Stimulated activated naive CD8-positive, alpha-beta T cell treated with anti-CD3 and anti-CD28 coated beads, Interleukin-15, amount 100 ng/mL, for 72 hours (primary cell): ENCODE measurements around the gene EPG5.
"Not testable (repeated sequence)": the region's sequence is repeated elsewhere in the genome, so short reads cannot be mapped to it uniquely, and the experiment has no call there.

Experiments used
- ATAC-seq: fragments of 150-1000 bp; cut with Tn5 transposase; 2 replicates; pipeline ENCODE4 v1.10.0; 2021; ENCODE audit warnings: mild to moderate bottlenecking, moderate library complexity
- DNase-seq, 2 donors: peaks; one replicate each; pipeline ENCODE4 v3.0.0; 2021 to 2022
- H3K27ac Mint-ChIP-seq, 2 donors: one replicate each; pipeline ENCODE4 v1.8.0; 2022; ENCODE audit warnings: mild to moderate bottlenecking in 2 of 2, mixed read lengths in 2 of 2, moderate library complexity in 2 of 2
- H3K27me3 Mint-ChIP-seq: one replicate; pipeline ENCODE4 v1.8.0; 2022; ENCODE audit warnings: mixed read lengths
- H3K4me1 Mint-ChIP-seq: one replicate; pipeline ENCODE4 v1.8.0; 2022; ENCODE audit warnings: mild to moderate bottlenecking, mixed read lengths
- H3K4me3 Mint-ChIP-seq, 2 donors: one replicate each; pipeline ENCODE4 v1.8.0; 2022; ENCODE audit warnings: mild to moderate bottlenecking in 2 of 2, mixed read lengths in 2 of 2, moderate library complexity in 1 of 2
- H3K9me3 Mint-ChIP-seq, 2 donors: one replicate each; pipeline ENCODE4 v1.8.0; 2022; ENCODE audit warnings: mixed read lengths in 2 of 2

EPG5 gene

GRCh38 chr18:45995461-45995860 is 28.3 kb upstream of the EPG5 start:
- no peaks in the 10 kb centered on the region for H3K27me3 Mint-ChIP-seq
- no peaks in the 10 kb centered on the region for H3K9me3 Mint-ChIP-seq
- no peak for ATAC-seq
- no peak overlapping the region for H3K4me3 Mint-ChIP-seq
- no peak overlapping the region for H3K27ac Mint-ChIP-seq
- DNase-seq = no peak
- peaks cover 41% of the 10 kb centered on the region for H3K4me1 Mint-ChIP-seq

- no peak overlapping the region for H3K27ac Mint-ChIP-seq
- no peak for DNase-seq
- peaks cover 30% of the 10 kb centered on the region for H3K4me1 Mint-ChIP-seq
- no peak overlapping the region for H3K4me3 Mint-ChIP-seq
- no peak for ATAC-seq
- H3K27me3 Mint-ChIP-seq = no peaks in the 10 kb centered on the region
- H3K9me3 Mint-ChIP-seq = peaks cover 8 to 10% of the 10 kb centered on the region in 2 donors
Measured at GRCh38 chr18:45993438-45993837, 26.3 kb upstream of the EPG5 start.

- H3K27me3 Mint-ChIP-seq, ATAC-seq, DNase-seq, H3K27ac Mint-ChIP-seq, H3K4me3 Mint-ChIP-seq, H3K9me3 Mint-ChIP-seq: not testable (repeated sequence)
- peaks cover 22% of the 10 kb centered on the region for H3K4me1 Mint-ChIP-seq
Measured at GRCh38 chr18:45992527-45992926, 25.4 kb upstream of the EPG5 start.

- Mint-ChIP-seq H3K9me3 (peaks cover 8 to 10% of the 10 kb centered on the region in 2 donors), H3K4me3 (no peak overlapping the region), H3K27me3 (no peaks in the 10 kb centered on the region), H3K27ac (no peak overlapping the region), H3K4me1 (peaks cover 16% of the 10 kb centered on the region)
- no peak for DNase-seq
- ATAC-seq = no peak
Measured at GRCh38 chr18:45991788-45992187, 24.7 kb upstream of the EPG5 start.

GRCh38 chr18:45984546-45985235 is 17.6 kb upstream of the EPG5 start:
- Mint-ChIP-seq H3K4me1 (no peaks in the 10 kb centered on the region), H3K9me3 (peaks cover 6 to 7% of the 10 kb centered on the region in 2 donors), H3K27me3 (no peaks in the 10 kb centered on the region)

GRCh38 chr18:45981821-45982220 is 14.7 kb upstream of the EPG5 start:
- no peak for ATAC-seq
- peaks cover 10% of the 10 kb centered on the region for H3K4me1 Mint-ChIP-seq
- H3K9me3 Mint-ChIP-seq = no peaks in the 10 kb centered on the region

More at GRCh38 chr18:45984546-45985235, 17.6 kb upstream of the EPG5 start:
- ATAC-seq (no peak), DNase-seq (no peak)
- no peak overlapping the region for H3K27ac Mint-ChIP-seq
- H3K4me3 Mint-ChIP-seq = no peak overlapping the region

GRCh38 chr18:45980229-45980628 is 13.1 kb upstream of the EPG5 start:
- H3K27ac Mint-ChIP-seq = no peak overlapping the region
- no peaks in the 10 kb centered on the region for H3K9me3 Mint-ChIP-seq
- H3K27me3 Mint-ChIP-seq = no peaks in the 10 kb centered on the region
- ATAC-seq = no peak
- peaks cover 15% of the 10 kb centered on the region for H3K4me1 Mint-ChIP-seq
- no peak overlapping the region for H3K4me3 Mint-ChIP-seq
- no peak for DNase-seq

More at GRCh38 chr18:45981821-45982220, 14.7 kb upstream of the EPG5 start:
- H3K4me3 Mint-ChIP-seq = no peak overlapping the region
- no peak for DNase-seq
- no peaks in the 10 kb centered on the region for H3K27me3 Mint-ChIP-seq
- H3K27ac Mint-ChIP-seq = no peak overlapping the region

- Mint-ChIP-seq H3K27me3 (no peaks in the 10 kb centered on the region), H3K9me3 (no peaks in the 10 kb centered on the region), H3K4me3 (no peak overlapping the region), H3K4me1 (peaks cover 25% of the 10 kb centered on the region), H3K27ac (no peak overlapping the region)
- ATAC-seq (no peak), DNase-seq (no peak)
Measured at GRCh38 chr18:45978084-45978483, 11.0 kb upstream of the EPG5 start.

- Mint-ChIP-seq H3K9me3 (no peaks in the 10 kb centered on the region), H3K27ac (peak overlapping the region in 1 of 2 donors; percentile 83), H3K27me3 (no peaks in the 10 kb centered on the region), H3K4me1 (peaks cover 25% of the 10 kb centered on the region), H3K4me3 (no peak overlapping the region)
- ATAC-seq (no peak), DNase-seq (no peak)
Measured at GRCh38 chr18:45976974-45977373, 9.8 kb upstream of the EPG5 start.

GRCh38 chr18:45976566-45976965 is 9.4 kb upstream of the EPG5 start:
- DNase-seq = no peak
- Mint-ChIP-seq H3K27ac (peak overlapping the region in 1 of 2 donors; percentile 83), H3K9me3 (no peaks in the 10 kb centered on the region), H3K27me3 (no peaks in the 10 kb centered on the region), H3K4me1 (peaks cover 25% of the 10 kb centered on the region), H3K4me3 (no peak overlapping the region)
- ATAC-seq = peak; percentile 18

- H3K4me1 Mint-ChIP-seq = peaks cover 25% of the 10 kb centered on the region
- peaks cover 0 to 4% of the 10 kb centered on the region in 2 donors for H3K9me3 Mint-ChIP-seq
- peak overlapping the region; percentile 81 to 97 for H3K27ac Mint-ChIP-seq
- ATAC-seq (peak; percentile 91), DNase-seq (peak; percentile 63 to 77)
- H3K4me3 Mint-ChIP-seq = peak overlapping the region; percentile 12 to 35
- H3K27me3 Mint-ChIP-seq = no peaks in the 10 kb centered on the region
Measured at GRCh38 chr18:45974088-45974536, 7.0 kb upstream of the EPG5 start.

GRCh38 chr18:45964913-45965312 is 2.2 kb downstream of the EPG5 start:
- not testable (repeated sequence) for H3K27me3 Mint-ChIP-seq, ATAC-seq, H3K9me3 Mint-ChIP-seq, DNase-seq, H3K27ac Mint-ChIP-seq
- Mint-ChIP-seq H3K4me3 (peak overlapping the region; percentile 5 to 13), H3K4me1 (peaks cover 46% of the 10 kb centered on the region)

- H3K4me3 Mint-ChIP-seq = peak overlapping the region; percentile 8 to 14
- peak; percentile 29 for ATAC-seq
- no peaks in the 10 kb centered on the region for H3K9me3 Mint-ChIP-seq
- DNase-seq = no peak
- peaks cover 47% of the 10 kb centered on the region for H3K4me1 Mint-ChIP-seq
- H3K27me3 Mint-ChIP-seq = no peaks in the 10 kb centered on the region
- H3K27ac Mint-ChIP-seq = peak overlapping the region; percentile 29 to 43
Measured at GRCh38 chr18:45962866-45963265, 4.3 kb downstream of the EPG5 start.

- peak overlapping the region; percentile 29 for H3K27ac Mint-ChIP-seq
- peak overlapping the region in 1 of 2 donors; percentile 42 for H3K4me3 Mint-ChIP-seq
- H3K27me3 Mint-ChIP-seq = no peaks in the 10 kb centered on the region
- no peaks in the 10 kb centered on the region for H3K9me3 Mint-ChIP-seq
- H3K4me1 Mint-ChIP-seq = peaks cover 45% of the 10 kb centered on the region
- DNase-seq (peak in 1 of 2 donors; percentile 54), ATAC-seq (peak; percentile 75)
Measured at GRCh38 chr18:45962461-45962860, 4.7 kb downstream of the EPG5 start.

- H3K27me3 Mint-ChIP-seq, H3K4me3 Mint-ChIP-seq, H3K9me3 Mint-ChIP-seq, H3K27ac Mint-ChIP-seq, DNase-seq, ATAC-seq: not testable (repeated sequence)
- peaks cover 40% of the 10 kb centered on the region for H3K4me1 Mint-ChIP-seq
Measured at GRCh38 chr18:45959484-45959883, 7.6 kb downstream of the EPG5 start.

- H3K27ac Mint-ChIP-seq = no peak overlapping the region
- DNase-seq (no peak), ATAC-seq (no peak)
- H3K27me3 Mint-ChIP-seq = no peaks in the 10 kb centered on the region
- no peaks in the 10 kb centered on the region for H3K9me3 Mint-ChIP-seq
- peaks cover 38% of the 10 kb centered on the region for H3K4me1 Mint-ChIP-seq
- H3K4me3 Mint-ChIP-seq = no peak overlapping the region
Measured at GRCh38 chr18:45958730-45959129, 8.4 kb downstream of the EPG5 start.

GRCh38 chr18:45958027-45958426 is 9.1 kb downstream of the EPG5 start:
- Mint-ChIP-seq H3K27ac (no peak overlapping the region), H3K27me3 (no peaks in the 10 kb centered on the region), H3K4me3 (no peak overlapping the region), H3K4me1 (peaks cover 31% of the 10 kb centered on the region), H3K9me3 (no peaks in the 10 kb centered on the region)
- no peak for ATAC-seq
- DNase-seq = no peak
